Esophagus mucosa (tissue), 1 donor: ENCODE measurements around the gene CRY2. TPM values are rescaled to one million over a fixed set of nuclear protein-coding genes. Genes with fewer than 3 reads are reported as not detected.
"Not testable (repeated sequence)": the region's sequence is repeated elsewhere in the genome, so short reads cannot be mapped to it uniquely, and the experiment has no call there.

Experiments used
- ATAC-seq: fragments of 200-7000 bp; cut with Tn5 transposase; one replicate; pipeline ENCODE4 v1.9.1; 2020
- total RNA-seq: library from RNA; stranded (reverse); gene quantifications from one replicate; pipeline ENCODE4 v1.2.4, GENCODE V29; 2023
- donor health status: DM: yes; HTN: yes; CAD: no.

The CRY2 gene
- total RNA-seq = 6.6 TPM

GRCh38 chr11:45846974-45847910 is at the start of gene CRY2:
Gene CRY2 (plus strand): TSS chr11:45847475. CDS start chr11:45847491, 16 bp downstream.
- peak; percentile 99 for ATAC-seq

- peak; percentile 2 for ATAC-seq
Measured at GRCh38 chr11:45798793-45799441, 48.4 kb upstream of the CRY2 start.

- no peak for ATAC-seq
Measured at GRCh38 chr11:45799562-45799961, 47.7 kb upstream of the CRY2 start.

DNA sequence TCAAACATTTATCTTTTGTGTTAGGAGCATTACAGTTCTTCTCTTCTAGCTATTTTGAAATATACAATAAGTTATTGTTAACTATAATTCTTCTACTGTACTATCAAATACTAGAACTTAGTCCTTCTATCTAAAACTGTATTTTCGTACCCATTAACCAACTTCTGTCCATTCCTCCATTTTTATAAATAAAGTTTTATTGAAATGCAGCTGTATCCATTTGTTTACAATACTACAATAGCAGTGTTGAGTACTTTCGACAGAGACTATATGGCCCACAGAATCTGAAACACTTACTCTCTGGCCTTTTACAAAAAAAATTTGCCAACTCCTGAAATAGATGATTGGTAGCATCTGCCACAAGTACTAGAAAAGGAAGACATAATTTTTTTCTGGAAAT is 47.0 kb upstream of the CRY2 start:
- no peak for ATAC-seq

DNA sequence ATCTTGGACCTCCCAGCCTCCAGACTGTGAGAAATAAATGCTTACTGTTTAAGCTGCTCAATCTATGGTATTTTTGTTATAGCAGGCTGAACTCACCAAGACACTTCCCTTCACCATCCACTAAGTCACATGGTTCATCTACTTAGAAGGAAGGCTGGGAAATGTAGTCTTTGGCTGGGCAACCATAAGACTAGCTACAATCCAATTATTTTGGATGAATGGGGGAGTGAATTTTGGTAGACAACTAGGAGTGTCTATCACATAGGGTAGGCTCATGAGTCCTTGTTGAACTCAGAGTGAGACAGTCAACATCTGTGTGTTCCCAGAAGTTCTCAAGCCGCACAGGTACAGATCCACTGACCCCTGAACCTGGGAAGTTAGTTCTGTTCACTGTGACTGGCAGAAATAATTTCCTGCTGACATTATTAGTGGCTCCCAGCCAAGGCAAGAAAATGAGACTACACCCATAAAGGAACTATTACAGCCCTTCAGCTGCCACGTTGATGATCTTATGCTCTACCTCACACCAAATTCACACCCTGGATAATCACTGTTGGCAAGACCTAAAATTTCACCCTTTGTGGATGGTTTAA is 45.5 kb upstream of the CRY2 start:
- peak; percentile 28 for ATAC-seq

GRCh38 chr11:45802531-45803317 is 44.6 kb upstream of the CRY2 start:
- ATAC-seq = no peak

DNA sequence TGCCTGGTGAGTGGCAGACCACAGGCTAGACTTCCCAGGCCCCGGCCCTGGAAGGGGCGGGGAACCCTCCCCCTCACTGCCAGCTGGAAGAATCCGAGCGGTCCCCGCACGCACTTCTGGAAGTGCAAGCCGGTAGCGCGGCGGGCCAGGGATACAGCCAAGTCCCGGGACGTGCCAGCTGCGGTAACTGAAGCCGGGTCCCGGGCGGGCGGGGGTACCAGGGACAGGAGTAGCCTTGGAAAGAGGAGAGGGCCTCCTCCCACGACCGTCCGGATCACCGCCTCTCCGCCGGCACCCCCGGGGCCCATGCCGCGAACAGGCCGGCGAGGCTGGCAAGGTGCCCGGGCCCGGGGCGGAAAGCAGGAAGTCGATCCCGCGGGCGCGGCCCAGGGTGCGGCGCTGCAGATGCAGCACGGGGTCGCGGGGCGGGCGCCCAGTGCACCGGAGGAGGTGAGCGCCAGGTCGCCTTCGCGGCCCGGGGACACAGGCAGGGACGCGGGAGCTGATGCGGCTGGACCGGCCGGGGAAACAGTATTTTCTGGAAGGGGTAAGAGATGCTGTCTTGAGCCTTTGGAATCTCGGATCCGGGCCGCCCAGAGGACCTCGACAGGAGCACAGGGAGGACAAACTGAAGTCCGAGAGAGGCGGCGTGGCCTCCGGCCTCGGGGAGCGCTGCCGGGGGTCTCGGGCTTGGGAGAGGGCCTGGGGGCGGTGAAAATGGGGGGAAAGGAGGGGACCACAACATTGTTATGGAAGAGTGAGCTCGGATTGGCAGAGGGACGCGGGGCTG is 43.1 kb upstream of the CRY2 start:
- ATAC-seq = peak; percentile 74

DNA sequence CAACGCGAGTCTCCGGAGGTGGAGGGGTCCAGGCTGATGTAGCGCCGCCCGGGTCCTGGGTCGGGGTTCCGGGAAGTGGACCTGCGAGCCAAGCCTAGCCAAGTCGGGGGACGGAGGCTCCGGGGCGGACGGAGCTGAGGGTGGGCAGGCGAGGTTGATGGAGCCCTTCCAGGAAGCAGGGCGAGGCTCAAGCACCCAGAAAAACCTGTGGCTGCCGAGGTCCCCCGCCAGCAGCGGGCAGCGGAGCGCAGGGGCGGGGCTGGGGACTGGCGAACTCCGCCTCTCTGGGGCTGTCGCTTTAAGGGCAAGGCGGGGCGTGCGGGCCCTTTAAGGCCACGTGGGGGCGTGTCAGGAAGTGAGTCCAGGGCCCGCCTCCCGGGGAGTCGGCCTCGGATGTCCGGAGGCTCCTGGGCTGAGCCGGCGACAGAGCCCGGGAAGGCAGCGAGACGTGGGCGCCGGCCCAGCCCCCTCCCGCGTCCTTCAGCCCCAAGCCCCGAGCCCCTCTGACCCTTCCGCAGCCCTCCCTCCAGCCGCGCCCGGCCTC is 42.4 kb upstream of the CRY2 start, which contains the start of gene SLC35C1:
SLC35C1 (plus strand) TSS at position 389 of the 544 bp plus-strand sequence. CDS start 653 bp downstream, outside the sequence.
- ATAC-seq = peak; percentile 93

- ATAC-seq = peak; percentile 55
Measured at GRCh38 chr11:45805305-45806071, 41.8 kb upstream of the CRY2 start.

DNA sequence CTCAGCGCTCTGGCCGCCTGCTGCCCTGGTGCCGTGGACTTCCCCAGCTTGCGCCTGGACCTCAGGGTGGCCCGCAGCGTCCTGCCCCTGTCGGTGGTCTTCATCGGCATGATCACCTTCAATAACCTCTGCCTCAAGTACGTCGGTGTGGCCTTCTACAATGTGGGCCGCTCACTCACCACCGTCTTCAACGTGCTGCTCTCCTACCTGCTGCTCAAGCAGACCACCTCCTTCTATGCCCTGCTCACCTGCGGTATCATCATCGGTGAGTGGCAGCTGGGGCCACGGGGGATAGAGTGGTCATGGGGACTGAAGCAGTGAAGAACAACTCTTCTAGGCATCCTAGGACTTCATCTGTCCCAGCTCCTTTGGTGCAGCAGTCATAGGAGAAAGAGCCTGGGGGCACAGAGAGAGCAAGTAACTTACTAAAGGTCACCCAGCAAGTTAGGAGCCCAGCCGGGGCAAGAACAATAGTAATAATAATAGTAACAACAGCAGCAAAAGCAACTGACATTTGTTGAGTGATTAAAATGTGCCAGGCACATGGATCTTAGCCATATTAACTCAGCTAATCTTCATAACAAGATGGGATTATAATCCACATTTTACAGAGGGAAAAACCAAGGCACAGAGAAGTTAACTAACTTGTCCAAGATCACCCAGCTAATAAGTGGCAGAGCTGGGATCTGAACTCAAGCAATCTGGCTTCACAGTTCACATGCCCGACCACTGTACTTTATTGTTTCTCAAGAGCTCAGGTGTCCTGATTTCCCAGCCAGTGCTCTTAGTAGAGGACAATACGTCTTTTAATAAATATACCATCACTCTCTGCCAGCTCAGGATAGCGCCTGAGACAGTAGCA is 41.0 kb upstream of the CRY2 start:
- ATAC-seq = no peak

DNA sequence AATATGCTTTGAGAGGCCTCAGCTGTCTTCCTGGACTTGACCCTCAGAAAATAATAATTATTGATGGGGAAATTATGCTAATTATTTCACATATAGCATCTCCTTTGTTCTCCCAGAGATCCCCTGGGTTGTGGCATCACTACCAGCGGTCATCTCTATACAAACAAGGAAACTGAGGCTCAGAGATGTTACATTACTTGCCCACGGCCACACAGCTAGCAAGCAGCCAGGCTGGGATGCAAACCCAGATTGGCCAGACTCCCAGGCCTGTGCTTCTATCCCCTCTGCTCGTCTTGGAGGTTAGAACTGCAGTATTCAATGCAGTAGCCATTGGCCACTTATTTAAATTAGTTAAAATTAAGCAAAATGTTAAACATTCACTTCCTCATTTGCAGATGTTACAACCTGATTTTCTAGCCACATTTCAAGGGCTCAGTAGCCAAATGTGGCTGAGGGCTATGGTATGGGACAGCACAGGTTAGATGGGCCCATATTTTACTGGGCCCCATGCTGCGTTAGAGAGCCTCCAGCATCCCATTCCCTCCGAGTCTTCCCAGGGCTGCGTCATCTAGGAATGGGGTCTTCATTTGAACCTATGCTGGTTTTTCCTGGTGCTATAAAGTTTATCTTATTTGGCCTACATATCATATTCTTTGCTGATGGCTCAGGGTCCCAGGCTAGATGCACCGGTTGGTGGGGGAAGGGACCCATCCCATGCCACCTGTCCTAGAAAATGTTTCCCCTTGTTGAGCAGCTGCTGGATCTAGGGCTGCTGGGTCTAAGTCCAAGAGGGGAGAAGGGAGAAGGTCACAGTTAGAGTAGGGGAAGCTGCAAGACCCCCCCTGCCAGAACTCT is 40.1 kb upstream of the CRY2 start:
- no peak for ATAC-seq

DNA sequence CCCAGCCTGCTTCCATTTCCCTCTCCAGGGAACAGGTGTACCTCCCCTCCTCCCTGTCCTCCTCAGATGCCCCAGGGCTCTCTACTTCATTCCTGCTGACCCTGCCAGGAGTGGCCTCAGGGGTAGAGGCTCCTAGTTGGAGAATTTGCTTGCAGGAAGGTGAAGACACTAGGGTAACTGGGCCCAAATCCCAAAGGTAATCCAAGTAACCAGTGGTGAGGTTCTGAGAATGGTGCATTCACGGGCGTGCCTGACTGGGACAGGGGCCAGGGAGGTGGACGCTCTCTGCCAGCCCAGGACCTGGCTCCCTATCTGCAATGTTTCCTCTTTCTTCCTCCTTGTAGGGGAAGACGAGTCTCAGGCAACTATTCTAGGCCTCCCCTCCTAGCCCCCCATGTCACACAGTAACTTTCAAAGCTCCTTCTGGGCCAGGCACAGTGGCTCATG is 39.5 kb upstream of the CRY2 start:
- ATAC-seq = no peak

DNA sequence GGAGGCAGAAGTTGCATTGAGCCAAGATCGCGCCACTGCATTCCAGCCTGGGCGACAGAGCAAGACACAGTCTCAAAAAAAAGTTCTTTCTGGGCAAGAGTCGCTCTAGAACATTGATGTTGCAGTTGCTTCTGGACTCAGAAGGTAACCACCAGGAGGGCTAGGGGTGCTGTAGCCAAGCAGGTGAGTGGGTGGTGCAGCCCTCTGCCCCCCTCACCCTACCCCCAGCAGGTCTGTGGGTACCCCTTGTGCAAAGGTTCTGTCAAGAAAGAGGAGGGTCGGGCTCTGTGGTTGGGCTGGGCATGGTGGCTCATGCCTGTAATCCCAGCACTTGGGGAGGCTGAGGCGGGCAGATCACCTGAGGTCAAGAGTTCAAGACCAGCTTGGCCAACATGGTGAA is 38.8 kb upstream of the CRY2 start:
- not testable (repeated sequence) for ATAC-seq

DNA sequence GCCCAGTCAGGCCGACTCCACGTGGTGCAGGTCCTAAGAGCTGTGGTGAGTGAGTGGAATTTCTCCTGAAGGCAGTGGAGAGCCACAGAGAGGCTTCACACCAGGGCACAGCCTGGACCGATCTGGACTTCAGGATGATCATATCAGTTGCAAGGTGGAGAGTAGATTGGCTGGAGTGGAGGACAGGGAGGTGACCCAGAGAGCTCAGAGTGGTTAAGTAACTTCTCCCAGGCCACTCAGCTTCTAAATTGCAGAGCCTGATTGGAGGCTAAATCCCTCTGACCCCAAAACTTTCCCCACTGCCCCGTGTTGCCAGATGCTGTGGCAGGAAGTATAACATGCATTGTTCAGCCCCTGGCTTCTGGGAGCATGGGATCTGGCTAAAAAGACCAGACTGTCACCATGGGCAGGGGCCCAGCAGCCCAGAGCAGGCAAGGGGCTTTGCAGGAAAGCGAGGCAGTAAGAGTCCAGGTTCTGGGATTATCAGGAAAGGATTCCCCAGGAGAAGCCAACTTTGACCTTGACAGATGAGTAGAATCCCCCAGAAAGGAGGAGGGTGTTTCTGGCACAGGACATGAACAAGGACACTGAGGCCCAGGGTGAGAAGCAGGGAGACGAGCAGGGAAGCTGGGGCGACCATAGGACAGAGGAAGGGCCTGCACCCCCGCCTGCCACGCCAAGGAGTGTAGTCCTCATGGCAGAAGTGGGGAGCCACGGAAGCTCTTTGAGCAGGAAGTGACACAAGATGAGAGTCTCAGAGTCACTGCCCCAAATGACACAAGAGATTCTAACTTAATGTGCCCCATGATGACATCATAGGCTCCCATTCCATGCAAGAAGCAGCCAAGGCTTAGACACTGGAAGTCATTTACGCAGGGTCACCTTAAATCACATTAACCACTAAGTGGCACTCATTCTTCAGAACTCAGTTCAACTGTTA is 37.5 kb upstream of the CRY2 start:
- no peak for ATAC-seq

GRCh38 chr11:45810431-45811108 is 36.7 kb upstream of the CRY2 start:
- no peak for ATAC-seq

DNA sequence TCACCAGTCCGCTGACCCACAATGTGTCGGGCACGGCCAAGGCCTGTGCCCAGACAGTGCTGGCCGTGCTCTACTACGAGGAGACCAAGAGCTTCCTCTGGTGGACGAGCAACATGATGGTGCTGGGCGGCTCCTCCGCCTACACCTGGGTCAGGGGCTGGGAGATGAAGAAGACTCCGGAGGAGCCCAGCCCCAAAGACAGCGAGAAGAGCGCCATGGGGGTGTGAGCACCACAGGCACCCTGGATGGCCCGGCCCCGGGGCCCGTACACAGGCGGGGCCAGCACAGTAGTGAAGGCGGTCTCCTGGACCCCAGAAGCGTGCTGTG is 36.2 kb upstream of the CRY2 start:
- no peak for ATAC-seq
